D721Med (cell line): ENCODE measurements around the gene BRWD1.

Source experiments
- DNase-seq: peaks from one replicate; pipeline ENCODE4 v3.0.0; 2011; ENCODE audit warnings: low spot score; ENCODE audit not compliant: insufficient read length
- FAIRE-seq: peaks from 2 replicates; lab custom pipeline; 2011; peaks lifted over from hg19 to GRCh38; lab: Jason Lieb, UNC
- TF ChIP-seq, protein P1 (sequence below): IDR thresholded peaks from 2 replicates; pipeline ENCODE4 v1.5.1; 2012; ENCODE audit warnings: mild to moderate bottlenecking, control low read depth; ENCODE audit not compliant: insufficient read depth; ENCODE audit errors: missing control alignments

Gene BRWD1

DNA sequence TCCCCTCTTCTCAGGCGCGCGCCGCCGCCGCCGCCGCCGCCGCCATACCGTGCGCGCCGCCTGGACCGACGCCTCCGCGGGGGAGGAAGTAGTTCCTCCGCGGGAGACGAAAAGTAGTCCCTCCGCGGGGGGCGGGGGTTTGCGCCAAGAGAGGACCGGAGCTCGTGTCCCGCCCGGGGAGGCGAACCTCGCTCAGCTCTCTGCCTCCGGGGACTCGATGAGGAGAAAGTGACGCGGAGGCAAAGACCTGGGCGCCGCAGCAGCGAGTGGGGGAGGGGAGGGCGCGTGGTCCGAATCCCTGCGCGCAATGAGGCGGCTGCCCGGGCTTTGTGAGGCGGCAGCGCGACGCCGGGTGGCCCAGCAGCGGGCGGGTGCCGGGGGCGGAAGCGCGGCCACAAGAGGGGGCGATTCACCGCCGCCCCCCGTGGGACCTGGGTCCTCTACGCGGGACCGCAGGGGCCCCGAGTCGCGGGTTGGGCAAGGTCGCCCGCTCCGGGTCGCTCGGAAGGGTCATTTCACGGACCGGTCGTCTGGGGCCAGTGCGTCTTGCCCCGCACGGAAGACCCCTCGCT lies at the start of gene BRWD1:
Gene BRWD1, minus strand, starts transcription at position 62 of the 572 bp plus-strand sequence. CDS start 141 bp downstream, outside the sequence.
- FAIRE-seq (no peak), DNase-seq (peak; percentile 64)
- TF ChIP-seq, protein P1, sequence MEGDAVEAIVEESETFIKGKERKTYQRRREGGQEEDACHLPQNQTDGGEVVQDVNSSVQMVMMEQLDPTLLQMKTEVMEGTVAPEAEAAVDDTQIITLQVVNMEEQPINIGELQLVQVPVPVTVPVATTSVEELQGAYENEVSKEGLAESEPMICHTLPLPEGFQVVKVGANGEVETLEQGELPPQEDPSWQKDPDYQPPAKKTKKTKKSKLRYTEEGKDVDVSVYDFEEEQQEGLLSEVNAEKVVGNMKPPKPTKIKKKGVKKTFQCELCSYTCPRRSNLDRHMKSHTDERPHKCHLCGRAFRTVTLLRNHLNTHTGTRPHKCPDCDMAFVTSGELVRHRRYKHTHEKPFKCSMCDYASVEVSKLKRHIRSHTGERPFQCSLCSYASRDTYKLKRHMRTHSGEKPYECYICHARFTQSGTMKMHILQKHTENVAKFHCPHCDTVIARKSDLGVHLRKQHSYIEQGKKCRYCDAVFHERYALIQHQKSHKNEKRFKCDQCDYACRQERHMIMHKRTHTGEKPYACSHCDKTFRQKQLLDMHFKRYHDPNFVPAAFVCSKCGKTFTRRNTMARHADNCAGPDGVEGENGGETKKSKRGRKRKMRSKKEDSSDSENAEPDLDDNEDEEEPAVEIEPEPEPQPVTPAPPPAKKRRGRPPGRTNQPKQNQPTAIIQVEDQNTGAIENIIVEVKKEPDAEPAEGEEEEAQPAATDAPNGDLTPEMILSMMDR: peak; percentile 17

DNA sequence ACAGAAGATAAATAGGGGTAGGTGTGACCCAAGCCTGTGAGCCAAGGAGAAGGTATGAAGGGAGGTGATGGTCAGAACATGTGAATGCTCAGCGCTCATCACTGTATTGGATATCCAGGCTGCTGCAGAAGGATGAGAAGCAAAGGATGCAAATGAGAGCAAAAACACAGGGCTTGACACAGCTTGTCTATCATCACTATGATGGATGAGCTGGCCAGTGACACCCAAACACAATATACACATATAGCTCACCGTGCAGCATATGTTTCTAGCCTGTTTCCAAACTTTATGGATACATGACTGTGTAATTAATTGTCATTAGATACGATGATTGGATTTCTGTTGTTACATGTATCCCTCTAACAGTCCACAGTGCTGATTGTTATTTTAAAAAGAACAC lies 49.3 kb upstream of the BRWD1 start:
- no peak for DNase-seq
- TF ChIP-seq, protein P1: no peak
- no peak for FAIRE-seq

DNA sequence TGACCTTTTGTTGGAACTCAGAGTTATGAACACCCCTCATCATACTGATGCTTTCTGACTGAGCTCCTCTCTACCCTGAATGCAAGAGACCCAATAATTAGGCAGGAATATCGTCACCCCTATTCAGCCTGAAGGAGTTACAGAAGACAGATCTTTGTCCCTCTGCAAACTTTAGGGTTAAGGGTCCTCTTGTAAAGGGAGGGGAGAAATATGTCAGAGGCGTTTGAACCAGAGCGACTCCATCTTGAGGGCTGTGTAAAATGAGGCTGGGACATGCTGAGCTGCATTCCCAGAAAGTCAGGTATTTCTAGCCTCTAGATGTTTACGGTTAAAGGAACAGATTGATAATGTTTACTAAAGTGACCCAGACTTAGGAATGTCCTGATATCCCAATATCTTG lies 46.0 kb upstream of the BRWD1 start:
- FAIRE-seq (no peak), DNase-seq (no peak)
- TF ChIP-seq, protein P1: no peak

DNA sequence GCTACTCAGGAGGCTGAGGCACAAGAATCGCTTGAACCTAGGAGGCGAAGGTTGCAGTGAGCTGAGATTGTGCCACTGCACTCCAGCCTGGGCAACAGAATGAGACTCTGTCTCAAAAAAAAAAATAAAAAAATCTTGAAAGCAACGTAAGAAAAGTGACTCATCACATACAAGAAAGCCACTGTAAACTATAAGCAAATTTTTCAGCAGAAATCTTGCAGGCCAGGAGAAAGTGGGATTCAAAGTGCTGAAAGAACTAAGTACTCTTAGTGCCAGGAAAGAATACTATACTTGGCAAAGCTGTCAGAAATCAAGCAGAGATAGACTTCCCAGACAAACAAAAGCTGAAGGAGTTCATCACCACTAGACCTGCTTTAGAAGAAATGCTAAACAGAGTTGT lies 39.9 kb upstream of the BRWD1 start:
- DNase-seq (no peak), FAIRE-seq (no peak)
- TF ChIP-seq, protein P1: no peak

DNA sequence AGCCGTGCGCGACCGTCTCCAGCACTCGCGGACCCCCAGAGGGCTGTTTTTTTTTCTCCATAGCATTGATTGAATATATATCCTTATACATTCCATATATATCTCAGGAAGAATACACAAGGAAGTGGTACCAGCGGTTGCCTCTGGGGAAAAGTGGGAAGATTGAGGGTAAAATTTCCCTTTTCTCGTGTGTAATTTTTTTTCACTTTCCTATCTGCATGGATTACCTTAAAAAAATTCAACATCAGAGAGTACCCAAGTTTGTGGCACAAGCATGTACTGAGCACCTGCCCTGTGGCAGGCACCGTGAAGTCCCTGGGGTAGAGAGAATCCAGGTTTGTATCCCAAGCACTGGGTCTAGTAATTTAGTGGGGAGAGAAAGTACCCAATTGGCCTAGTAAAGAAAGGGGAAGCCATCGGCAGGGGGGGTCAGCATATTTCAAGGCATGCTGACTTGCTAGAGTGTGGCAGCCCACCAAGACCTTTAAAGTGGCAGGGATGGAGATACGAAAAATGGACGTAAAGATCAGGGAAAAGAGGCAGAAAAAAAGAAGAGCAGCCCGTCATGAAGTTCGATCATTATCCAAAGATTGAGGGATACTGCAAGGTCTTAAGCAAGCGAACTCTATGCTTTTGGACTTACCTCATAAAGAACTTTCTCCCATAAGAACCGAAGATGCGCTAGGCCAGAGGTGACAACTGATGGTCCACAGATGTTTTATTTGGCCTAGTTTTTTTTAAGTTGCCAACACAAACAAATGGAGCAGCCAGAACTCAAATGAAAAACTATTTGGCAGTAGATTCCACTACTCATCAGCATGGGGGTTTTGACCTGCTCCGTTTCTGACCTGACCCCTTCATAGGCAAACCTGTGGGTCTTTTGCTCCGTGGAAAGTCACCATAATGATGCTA lies 36.9 kb upstream of the BRWD1 start:
- FAIRE-seq (no peak), DNase-seq (no peak)
- TF ChIP-seq, protein P1: no peak

DNA sequence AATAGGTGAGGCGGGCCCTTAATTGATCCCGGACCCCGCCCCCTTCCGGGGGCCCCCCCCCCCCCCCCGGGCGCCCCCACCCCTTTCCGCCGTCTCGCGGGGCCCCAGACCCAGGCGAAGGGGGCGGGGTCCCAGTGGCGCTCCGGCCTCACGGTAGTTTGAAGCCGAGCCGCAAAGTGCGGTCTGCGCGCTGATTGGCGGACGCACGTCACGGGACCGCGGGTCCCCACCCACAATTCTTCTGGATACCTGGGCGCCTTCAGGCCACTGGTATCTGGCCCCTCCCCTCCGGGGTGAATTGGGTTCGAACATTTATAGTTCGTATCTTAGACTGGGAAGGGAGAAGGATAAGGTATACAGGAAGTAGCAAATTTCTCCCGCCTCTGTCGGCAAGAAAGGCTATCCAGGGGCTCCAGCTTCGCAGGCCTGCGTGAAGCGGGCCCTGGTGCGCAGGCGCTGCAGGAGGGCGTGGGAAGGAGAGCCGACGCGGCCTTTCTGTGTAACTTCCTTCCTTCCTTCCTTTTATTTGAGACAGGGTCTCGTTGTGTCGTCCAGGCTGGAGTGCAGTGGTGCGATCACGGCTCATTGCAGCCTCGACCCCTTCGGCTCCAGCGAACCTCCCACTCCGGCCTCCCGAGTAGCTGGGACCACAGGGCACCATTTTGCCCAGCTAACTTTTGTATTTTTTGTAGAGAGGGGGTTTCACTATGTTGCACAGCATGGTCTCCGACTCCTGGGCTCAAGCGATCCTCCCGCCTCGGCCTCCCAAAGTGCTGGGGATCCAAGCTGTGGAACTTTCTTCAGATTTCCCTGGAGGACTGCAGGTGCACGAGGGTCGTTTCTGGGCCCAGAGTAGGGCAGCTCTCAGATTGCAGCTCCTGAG lies 36.0 kb upstream of the BRWD1 start:
- no peak for FAIRE-seq
- TF ChIP-seq, protein P1: no peak
- DNase-seq: peak; percentile 81
